ENCODE measurements around the gene LRCH1. TPM values are rescaled to one million over a fixed set of nuclear protein-coding genes. Genes with fewer than 3 reads are reported as not detected.

Gene LRCH1
- total RNA-seq, 1 experiment from 2014 or later = 16.5 TPM

DNA sequence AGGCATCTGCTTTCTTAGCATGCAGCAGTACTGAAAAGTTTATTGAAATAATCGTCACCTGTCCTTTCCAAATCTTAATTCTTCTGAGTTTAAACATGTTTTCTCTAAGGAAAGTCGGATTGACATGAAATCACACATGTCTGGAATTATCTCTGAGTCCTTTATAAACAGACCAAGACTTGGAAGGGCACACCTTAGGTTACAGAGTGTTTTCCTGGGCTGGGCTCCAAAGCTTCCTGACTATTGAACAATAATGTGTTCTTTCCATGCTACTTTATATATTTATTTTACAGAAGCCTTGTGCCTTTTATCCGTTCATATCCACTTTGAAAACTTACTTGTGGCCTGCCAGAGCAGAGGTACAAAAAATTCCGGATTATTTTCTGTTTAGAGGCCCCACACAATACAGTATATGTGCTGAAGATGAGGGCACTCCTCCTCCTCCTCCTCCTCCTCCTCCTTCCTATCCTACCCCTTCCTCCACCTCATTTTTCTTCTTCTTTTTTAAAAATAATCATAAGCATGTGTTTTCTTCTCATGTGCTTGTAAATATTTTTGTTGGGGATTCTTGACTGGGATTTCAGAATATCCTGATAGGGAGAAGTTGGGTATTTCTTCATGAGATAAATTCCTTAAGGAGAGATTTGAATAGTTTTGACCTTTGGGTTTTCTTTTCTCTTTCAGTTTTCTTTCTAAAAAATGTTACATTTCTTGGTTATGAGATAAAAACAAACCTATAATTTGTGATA is 52.3 kb downstream of the LRCH1 start:
- Mint-ChIP-seq H3K27me3 (ENCODE audit: insufficient read depth, unreplicated experiment) (no peaks in the 10 kb centered on the region), H3K4me3 (ENCODE audit: unreplicated experiment) (no peak overlapping the region), H3K9me3 (ENCODE audit: unreplicated experiment) (no peaks in the 10 kb centered on the region), H3K4me1 (ENCODE audit: insufficient read depth, unreplicated experiment) (peaks cover 44% of the 10 kb centered on the region), H3K36me3 (ENCODE audit: insufficient read depth, unreplicated experiment) (no peaks in the 10 kb centered on the region), H3K27ac (ENCODE audit: low read depth, unreplicated experiment) (peak overlapping the region; percentile 74)
- ChIA-PET POLR2A (interaction anchor here (0.6 to 5.0 kb wide), 8 partner anchors 9 to 51 kb away, joined by 3 to 30 read pairs (median 3); no protein-coding TSS in a partner anchor), CTCF (interaction anchor here (0.6 to 1.0 kb wide), 3 partner anchors 15 to 50 kb away, joined by 3 to 4 read pairs (median 3); no protein-coding TSS in a partner anchor)
- TF ChIP-seq, protein P1, sequence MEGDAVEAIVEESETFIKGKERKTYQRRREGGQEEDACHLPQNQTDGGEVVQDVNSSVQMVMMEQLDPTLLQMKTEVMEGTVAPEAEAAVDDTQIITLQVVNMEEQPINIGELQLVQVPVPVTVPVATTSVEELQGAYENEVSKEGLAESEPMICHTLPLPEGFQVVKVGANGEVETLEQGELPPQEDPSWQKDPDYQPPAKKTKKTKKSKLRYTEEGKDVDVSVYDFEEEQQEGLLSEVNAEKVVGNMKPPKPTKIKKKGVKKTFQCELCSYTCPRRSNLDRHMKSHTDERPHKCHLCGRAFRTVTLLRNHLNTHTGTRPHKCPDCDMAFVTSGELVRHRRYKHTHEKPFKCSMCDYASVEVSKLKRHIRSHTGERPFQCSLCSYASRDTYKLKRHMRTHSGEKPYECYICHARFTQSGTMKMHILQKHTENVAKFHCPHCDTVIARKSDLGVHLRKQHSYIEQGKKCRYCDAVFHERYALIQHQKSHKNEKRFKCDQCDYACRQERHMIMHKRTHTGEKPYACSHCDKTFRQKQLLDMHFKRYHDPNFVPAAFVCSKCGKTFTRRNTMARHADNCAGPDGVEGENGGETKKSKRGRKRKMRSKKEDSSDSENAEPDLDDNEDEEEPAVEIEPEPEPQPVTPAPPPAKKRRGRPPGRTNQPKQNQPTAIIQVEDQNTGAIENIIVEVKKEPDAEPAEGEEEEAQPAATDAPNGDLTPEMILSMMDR (IDR thresholded peaks at IDR 0.05; ENCODE audit: unreplicated experiment) = no peak
- no TSS peak for BruUV-seq (replicated peaks)
- peak; percentile 57 for DNase-seq (ENCODE audit: unreplicated experiment)
- intact Hi-C loops (cut with micrococcal nuclease) = no loop called here

DNA sequence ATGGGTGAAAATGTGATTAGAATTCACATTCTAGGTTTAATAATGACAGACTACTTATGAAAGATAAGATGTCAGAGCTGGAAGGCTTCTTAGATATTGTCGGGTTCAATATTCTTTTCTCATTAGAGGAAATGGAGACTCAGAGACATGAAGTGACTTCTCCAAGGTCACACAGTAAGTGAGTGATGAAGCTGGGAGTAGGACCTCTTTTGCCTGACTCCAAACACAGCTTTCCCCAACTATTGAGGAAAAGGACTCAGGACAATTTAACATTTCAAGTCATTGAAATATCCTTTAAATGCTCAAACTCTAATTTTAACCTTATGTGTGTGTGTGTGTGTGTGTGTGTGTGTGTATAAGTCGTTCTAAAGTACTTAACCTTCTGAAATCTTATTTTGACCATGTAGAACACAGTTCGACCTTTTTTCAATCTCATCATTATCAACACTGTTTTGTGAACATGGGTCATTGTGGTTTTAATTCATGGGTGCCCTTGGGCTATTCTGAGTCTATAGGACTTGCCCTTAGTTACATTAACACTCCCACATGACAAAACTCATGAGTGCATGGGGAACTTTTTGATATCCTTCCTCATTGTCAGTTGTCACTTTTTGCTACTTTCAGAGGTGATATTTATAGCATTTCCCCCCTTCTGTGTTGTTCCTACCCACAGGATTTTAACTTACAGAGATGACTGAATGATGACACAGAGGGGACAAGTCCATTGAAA is 53.0 kb downstream of the LRCH1 start:
- TF ChIP-seq, protein P1 (IDR thresholded peaks at IDR 0.05; ENCODE audit: unreplicated experiment) = no peak
- ChIA-PET CTCF (interaction anchor here (0.6 to 1.0 kb wide), 2 partner anchors 17 to 47 kb away, joined by 3 to 6 read pairs; no protein-coding TSS in a partner anchor), POLR2A (interaction anchor here (0.6 to 5.0 kb wide), 4 partner anchors 8 to 51 kb away, joined by 3 to 30 read pairs (median 8); no protein-coding TSS in a partner anchor)
- Mint-ChIP-seq H3K4me1 (ENCODE audit: insufficient read depth, unreplicated experiment) (peaks cover 39% of the 10 kb centered on the region), H3K27me3 (ENCODE audit: insufficient read depth, unreplicated experiment) (no peaks in the 10 kb centered on the region), H3K4me3 (ENCODE audit: unreplicated experiment) (no peak overlapping the region), H3K27ac (ENCODE audit: low read depth, unreplicated experiment) (peak overlapping the region; percentile 74), H3K36me3 (ENCODE audit: insufficient read depth, unreplicated experiment) (no peaks in the 10 kb centered on the region), H3K9me3 (ENCODE audit: unreplicated experiment) (no peaks in the 10 kb centered on the region)
- BruUV-seq (replicated peaks) = no TSS peak
- no peak for DNase-seq (ENCODE audit: unreplicated experiment)
- intact Hi-C loops (cut with micrococcal nuclease) = no loop called here

DNA sequence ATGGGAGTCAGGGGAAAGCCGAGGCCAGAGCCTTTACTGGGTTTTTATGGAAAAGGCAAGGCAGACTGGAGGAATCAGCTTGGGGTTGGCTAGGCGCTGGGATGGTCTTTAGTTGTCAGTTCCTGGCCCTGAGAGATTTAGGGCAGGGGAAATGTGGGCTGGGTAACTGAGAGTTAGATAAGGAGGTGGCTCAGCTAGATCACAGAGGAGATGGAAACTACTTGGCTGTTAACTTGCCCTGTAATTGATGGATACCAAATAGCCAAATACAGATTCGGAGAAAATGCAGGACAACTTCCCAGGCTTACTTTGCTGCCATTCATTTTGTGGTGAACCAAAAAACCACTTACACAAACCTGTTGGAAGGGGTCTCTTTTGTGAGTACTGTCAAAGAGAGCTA is 54.0 kb downstream of the LRCH1 start:
- TF ChIP-seq, protein P1 (IDR thresholded peaks at IDR 0.05; ENCODE audit: unreplicated experiment) = no peak
- Mint-ChIP-seq H3K36me3 (ENCODE audit: insufficient read depth, unreplicated experiment) (no peaks in the 10 kb centered on the region), H3K27me3 (ENCODE audit: insufficient read depth, unreplicated experiment) (no peaks in the 10 kb centered on the region), H3K4me3 (ENCODE audit: unreplicated experiment) (no peak overlapping the region), H3K27ac (ENCODE audit: low read depth, unreplicated experiment) (peak overlapping the region; percentile 61), H3K9me3 (ENCODE audit: unreplicated experiment) (no peaks in the 10 kb centered on the region), H3K4me1 (ENCODE audit: insufficient read depth, unreplicated experiment) (peaks cover 39% of the 10 kb centered on the region)
- intact Hi-C loops (cut with micrococcal nuclease) = no loop called here
- BruUV-seq (replicated peaks) = no TSS peak
- DNase-seq (ENCODE audit: unreplicated experiment) = no peak
- ChIA-PET POLR2A (interaction anchor here (1.1 to 5.0 kb wide), 2 partner anchors 11 to 16 kb away, joined by 3 to 30 read pairs; no protein-coding TSS in a partner anchor), CTCF (interaction anchor here (0.6 kb wide), 1 partner anchor 201 kb away, joined by 3 read pairs; no protein-coding TSS in a partner anchor)
